Lower lobe of right lung (tissue), 2 donors: Measurements from ENCODE around the gene LRTM2. TPM values are rescaled to one million over a fixed set of nuclear protein-coding genes. Genes with fewer than 3 reads are reported as not detected.

Source experiments
- ATAC-seq, 2 donors: fragments of 200-7000 bp; cut with Tn5 transposase; one replicate each; pipeline ENCODE4 v1.9.1; 2020 to 2022; ENCODE audit warnings: mild to moderate bottlenecking in 2 of 2, moderate library complexity in 2 of 2
- DNase-seq: peaks from one replicate; pipeline ENCODE4 v3.0.0-alpha.2; 2020
- H3K27ac ChIP-seq: fragments of 200-600 bp; one replicate; pipeline ENCODE4 v1.8.0; 2022
- H3K27me3 ChIP-seq: fragments of 200-600 bp; one replicate; pipeline ENCODE4 v1.8.0; 2022; ENCODE audit warnings: low read depth
- H3K36me3 ChIP-seq: fragments of 200-600 bp; one replicate; pipeline ENCODE4 v1.8.0; 2022; ENCODE audit warnings: mild to moderate bottlenecking
- H3K4me1 ChIP-seq: fragments of 200-600 bp; one replicate; pipeline ENCODE4 v1.8.0; 2022
- H3K4me3 ChIP-seq: fragments of 200-600 bp; one replicate; pipeline ENCODE4 v1.8.0; 2022; ENCODE audit warnings: mild to moderate bottlenecking
- H3K9me3 ChIP-seq: fragments of 200-600 bp; one replicate; pipeline ENCODE4 v1.8.0; 2022
- intact Hi-C: fragments of 100-400 bp; cut with DNase I; formaldehyde crosslinking; loops from one replicate; pipeline ENCODE4 v1.11.0; 2022
- total RNA-seq: library from RNA; stranded (reverse); fragmentation: NEBNext Ultra II Directional; extraction: Animal tissue kit (Norgen Biotek cat#: 25700); gene quantifications from one replicate; pipeline ENCODE4 v1.2.1, GENCODE V29; 2021
- TF ChIP-seq, protein P1 (sequence below): fragments of 200-600 bp; IDR thresholded peaks from one replicate; pipeline ENCODE4 v1.8.0; 2022; ENCODE audit warnings: antibody characterized with exemption, mild to moderate bottlenecking
- donor health status: DM: no; HTN: yes; CAD: no; lungs with severe emphysema.

LRTM2 gene
- total RNA-seq, 1 donor from 2014 or later, result not detected

DNA sequence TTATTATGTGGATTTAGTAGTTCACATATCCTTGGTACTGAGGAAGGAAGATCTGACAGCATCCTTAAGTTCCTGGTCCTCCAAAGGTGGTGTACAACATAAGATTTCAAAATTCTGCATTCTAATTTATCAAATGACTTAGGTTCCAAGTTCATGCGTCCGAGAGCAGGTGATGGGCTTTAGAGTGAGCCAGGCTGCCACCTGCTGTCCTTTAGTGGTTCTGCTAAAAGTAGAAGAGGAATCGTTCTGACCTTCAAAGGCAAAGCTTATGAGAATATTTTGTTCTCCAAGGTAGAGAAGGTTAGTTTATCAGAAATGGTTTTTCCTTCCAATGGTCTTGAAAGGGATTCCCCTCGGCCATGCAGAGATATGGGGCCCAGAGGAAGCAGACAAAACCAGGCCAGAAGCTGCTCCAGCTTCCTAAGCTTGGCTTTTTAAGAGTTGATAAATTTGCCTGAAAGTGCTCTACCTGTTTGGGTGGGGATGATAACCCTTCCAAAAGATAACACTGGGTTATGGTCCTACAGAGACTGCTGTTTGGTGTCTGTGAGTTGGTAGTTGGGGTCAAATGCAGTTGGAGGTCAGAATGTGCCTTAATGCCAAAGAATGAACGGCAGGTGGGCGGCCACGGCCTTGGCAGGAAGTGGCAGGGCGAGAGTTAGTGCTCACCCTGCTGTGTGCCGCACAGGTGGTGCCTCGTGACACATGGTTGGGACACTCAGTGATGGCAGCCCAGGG is 29.1 kb upstream of the LRTM2 start:
- TF ChIP-seq, protein P1, sequence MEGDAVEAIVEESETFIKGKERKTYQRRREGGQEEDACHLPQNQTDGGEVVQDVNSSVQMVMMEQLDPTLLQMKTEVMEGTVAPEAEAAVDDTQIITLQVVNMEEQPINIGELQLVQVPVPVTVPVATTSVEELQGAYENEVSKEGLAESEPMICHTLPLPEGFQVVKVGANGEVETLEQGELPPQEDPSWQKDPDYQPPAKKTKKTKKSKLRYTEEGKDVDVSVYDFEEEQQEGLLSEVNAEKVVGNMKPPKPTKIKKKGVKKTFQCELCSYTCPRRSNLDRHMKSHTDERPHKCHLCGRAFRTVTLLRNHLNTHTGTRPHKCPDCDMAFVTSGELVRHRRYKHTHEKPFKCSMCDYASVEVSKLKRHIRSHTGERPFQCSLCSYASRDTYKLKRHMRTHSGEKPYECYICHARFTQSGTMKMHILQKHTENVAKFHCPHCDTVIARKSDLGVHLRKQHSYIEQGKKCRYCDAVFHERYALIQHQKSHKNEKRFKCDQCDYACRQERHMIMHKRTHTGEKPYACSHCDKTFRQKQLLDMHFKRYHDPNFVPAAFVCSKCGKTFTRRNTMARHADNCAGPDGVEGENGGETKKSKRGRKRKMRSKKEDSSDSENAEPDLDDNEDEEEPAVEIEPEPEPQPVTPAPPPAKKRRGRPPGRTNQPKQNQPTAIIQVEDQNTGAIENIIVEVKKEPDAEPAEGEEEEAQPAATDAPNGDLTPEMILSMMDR, result peak; percentile 81
- peak in 1 of 2 donors; percentile 56 for ATAC-seq
- no peak overlapping the region for H3K27ac ChIP-seq

DNA sequence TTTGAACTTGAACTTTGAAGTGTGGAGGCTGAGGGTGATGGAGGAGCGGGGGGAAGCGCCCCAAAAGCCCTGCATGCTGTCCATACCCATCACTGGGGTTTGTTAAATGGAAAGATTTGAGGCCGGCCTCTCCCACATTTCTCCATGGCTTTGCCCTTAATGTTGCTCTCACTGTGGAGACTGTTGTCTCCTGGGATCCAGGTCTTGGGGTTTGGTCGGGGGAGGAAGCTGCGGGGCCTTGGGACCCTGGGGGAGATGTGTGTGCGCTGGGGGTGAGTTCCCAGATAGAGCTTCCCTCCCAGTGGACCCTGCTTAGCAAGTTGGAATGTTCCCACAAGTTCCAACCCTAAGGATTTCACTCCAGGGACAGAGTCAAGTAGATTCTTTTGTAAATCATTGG is 28.0 kb upstream of the LRTM2 start:
- intact Hi-C loops, result loop anchor here (10.0 kb wide), 1 partner anchor 142 kb away; no protein-coding TSS in a partner anchor
- TF ChIP-seq, protein P1, result no peak
- Histone ChIP-seq H3K9me3 (no peaks in the 10 kb centered on the region), H3K4me3 (no peak overlapping the region), H3K36me3 (peaks cover 10% of the 10 kb centered on the region), H3K27ac (no peak overlapping the region), H3K4me1 (peaks cover 24% of the 10 kb centered on the region), H3K27me3 (no peaks in the 10 kb centered on the region)
- ATAC-seq, result no peak
- no peak for DNase-seq

More for the DNA sequence above, 29.1 kb upstream of the LRTM2 start:
- peak; percentile 61 for DNase-seq
- intact Hi-C loops, result loop anchor here (10.0 kb wide), 1 partner anchor 144 kb away; no protein-coding TSS in a partner anchor
- peaks cover 23% of the 10 kb centered on the region for H3K4me1 ChIP-seq
- H3K9me3 ChIP-seq, result no peaks in the 10 kb centered on the region
- H3K27me3 ChIP-seq, result no peaks in the 10 kb centered on the region
- H3K36me3 ChIP-seq, result peaks cover 21% of the 10 kb centered on the region
- no peak overlapping the region for H3K4me3 ChIP-seq

DNA sequence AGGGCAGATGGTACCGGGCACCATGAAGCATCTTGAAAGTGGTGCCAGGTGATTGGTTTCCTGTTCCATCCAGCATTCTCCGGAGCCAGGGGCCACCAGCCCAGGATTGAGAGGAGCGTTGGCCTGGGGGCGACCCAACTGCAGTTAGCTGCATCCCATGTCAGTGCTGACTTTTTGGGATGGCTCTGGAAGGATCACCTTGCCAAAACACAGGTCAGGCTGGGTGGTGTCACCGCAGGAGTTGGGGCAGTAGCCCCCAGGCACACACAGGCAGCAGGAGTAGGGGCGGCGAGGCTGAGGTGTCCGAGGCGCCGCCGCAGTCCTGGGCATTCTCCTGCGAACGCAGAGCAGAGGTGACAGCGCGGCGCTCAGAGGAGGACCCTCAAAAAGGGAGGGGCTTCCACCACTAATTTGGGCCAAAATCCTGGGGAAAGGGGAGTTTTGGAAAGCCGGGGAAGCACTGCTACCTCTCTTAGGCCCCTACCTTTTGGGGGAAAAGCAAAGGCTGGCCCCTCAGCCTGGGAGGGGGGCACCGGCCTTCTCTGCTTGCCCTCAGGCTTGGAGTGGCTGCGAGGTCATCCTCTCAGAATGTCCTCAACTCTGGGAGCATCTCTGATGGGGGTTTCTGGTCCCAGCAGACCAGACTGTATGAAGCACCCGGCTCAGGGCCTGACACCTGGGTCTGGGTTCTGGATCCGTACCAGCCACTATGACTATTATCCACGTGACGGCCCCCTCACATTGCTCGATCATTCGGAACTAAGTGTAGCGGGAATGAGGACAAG is 26.7 kb upstream of the LRTM2 start:
- Histone ChIP-seq H3K4me3 (no peak overlapping the region), H3K4me1 (peaks cover 28% of the 10 kb centered on the region), H3K27ac (peak overlapping the region; percentile 18), H3K9me3 (no peaks in the 10 kb centered on the region), H3K36me3 (no peaks in the 10 kb centered on the region), H3K27me3 (no peaks in the 10 kb centered on the region)
- intact Hi-C loops, result loop anchor here (10.0 kb wide), 1 partner anchor 141 kb away; no protein-coding TSS in a partner anchor
- ATAC-seq (no peak), DNase-seq (peak; percentile 42)
- TF ChIP-seq, protein P1, result no peak

DNA sequence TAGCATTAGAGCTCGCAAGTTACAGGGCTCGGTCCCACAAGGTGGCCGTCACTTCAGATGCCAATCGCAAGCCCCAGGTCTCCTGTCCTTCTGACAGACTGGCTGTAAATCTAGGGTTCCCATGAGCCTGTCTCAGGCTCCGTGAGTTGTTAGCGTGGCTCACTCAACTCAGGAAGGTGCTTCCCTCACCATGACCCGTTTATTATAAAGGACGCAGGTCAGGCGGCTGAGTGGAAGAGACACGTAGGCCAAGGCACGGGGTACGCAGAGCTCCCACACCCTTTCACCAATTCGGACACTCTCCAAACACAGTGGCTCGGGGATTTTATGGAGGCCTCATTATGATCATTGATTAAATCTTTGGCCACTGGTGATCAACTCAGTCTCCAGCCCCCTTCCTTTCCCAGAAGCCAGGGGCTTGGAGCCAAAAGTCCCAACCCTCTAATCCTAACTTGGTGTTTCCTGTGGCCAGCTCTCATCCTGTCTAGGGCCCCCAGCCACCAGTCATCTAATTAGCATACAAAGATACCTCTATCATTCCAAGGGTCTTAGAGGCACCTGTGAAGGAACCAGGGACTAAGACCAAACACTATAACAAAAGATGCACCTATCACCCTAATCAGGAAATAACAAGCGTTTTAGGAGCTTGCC is 25.8 kb upstream of the LRTM2 start:
- no peaks in the 10 kb centered on the region for H3K9me3 ChIP-seq
- intact Hi-C loops, result loop anchor here (10.0 kb wide), 1 partner anchor 140 kb away; no protein-coding TSS in a partner anchor
- no peak for DNase-seq
- H3K36me3 ChIP-seq, result no peaks in the 10 kb centered on the region
- no peaks in the 10 kb centered on the region for H3K27me3 ChIP-seq
- peaks cover 28% of the 10 kb centered on the region for H3K4me1 ChIP-seq
- TF ChIP-seq, protein P1, result no peak
- no peak overlapping the region for H3K27ac ChIP-seq
- no peak for ATAC-seq
- H3K4me3 ChIP-seq, result no peak overlapping the region

DNA sequence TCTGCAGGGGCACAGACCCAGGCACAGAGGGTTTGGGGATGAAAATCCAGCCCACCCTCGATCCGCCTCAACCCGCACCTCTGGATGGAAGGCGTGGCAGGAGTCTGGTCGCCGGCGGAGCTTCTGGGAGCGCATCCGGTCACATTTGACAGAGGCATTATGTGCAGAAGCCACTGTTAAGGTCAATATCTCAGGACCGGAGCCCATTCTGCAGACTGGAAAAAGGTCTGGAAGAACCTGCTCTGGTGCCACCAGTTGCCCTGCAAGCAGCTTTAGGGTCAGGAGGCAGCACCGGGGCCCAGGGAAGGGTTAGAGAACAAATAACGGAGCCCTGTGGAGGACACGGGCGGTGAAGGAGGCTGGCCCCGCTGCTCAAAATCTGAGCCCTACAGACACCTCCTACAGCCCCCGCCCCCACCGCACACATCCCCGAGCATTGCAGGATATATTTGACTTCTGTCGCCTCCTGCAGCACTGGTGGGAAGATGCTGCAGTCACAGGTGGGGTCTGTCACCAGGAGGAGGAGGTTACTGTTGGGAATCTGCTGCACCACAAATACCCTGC is 25.1 kb upstream of the LRTM2 start:
- TF ChIP-seq, protein P1, result no peak
- Histone ChIP-seq H3K4me3 (peak overlapping the region; percentile 68), H3K36me3 (no peaks in the 10 kb centered on the region), H3K27me3 (no peaks in the 10 kb centered on the region), H3K4me1 (peaks cover 28% of the 10 kb centered on the region), H3K9me3 (no peaks in the 10 kb centered on the region), H3K27ac (peak overlapping the region; percentile 69)
- no peak for DNase-seq
- no peak for ATAC-seq
- intact Hi-C loops, result loop anchor here (10.0 kb wide), 1 partner anchor 139 kb away; no protein-coding TSS in a partner anchor
